GM21737 (cell line): Measurements from ENCODE around the gene OSBPL8.

ENCODE experiments used
- ATAC-seq: cut with Tn5 transposase; IDR thresholded peaks from one replicate; pipeline ENCODE4 v1.9.1; 2021; ENCODE audit warnings: mild to moderate bottlenecking, moderate library complexity; ENCODE audit not compliant: unreplicated experiment

Gene OSBPL8

GRCh38 chr12:76555797-76556196, 3.8 kb downstream of the OSBPL8 start:
- no peak for ATAC-seq

DNA sequence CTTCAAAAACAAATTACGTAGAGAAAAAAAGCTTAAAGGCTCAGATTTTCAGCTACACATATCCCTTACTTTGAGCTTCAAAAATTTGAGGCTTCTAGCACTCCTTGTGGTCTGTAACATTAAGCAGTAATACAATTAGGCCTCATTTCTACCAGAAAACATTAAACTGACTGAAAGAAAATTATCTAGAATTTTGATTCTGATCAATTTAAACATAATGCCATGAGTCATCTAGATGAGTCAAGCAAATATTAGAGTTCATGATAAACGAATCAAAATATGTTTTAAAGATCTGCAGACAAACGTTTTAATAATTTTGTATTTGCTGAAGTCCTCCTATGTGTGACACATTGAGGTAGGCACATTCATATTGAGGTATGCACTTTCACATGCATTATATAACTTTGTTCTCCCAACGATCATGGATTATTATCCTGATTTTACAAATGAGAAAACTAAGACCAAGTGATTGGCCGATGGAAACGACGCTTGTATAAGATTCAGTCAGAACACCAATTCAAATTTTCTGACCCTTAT, 4.3 kb downstream of the OSBPL8 start:
- ATAC-seq = no peak

DNA sequence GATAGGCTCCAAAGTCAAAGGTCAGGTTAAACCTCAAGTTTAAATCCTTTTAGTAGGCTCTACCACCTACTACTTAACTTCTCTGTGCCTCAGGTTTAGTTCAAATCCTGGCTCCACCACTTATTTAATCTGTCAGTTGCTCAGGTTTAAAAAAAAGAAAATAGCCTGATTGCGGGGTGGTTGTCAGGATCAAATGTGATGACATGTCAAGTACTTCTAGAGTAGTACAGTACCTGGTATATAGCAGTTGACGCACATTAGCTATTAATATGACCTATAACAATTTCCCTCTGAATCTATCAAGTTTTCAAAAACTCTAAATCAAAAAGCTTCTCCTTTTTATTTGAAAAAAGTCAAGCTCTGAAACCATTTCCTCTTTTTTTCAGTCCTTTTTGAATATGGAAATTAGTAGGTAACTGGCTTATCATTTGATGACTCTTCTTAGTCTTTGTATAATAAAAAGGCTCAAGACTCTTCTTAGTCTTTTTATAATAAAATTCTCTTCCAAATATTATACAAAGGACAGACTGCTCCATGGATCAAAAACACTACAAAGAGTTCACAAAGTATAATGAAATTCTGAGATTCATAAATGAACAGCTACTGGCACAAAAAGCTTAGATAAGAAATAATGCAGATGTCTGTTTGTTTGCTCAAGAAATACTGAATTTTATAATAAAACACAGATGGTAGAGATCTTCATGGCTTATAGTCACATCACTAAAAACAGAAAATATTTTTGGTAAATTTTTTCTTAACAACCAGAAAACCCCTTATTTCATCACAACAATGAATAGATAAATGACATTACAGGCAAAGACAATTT, 5.0 kb downstream of the OSBPL8 start:
- no peak for ATAC-seq

DNA sequence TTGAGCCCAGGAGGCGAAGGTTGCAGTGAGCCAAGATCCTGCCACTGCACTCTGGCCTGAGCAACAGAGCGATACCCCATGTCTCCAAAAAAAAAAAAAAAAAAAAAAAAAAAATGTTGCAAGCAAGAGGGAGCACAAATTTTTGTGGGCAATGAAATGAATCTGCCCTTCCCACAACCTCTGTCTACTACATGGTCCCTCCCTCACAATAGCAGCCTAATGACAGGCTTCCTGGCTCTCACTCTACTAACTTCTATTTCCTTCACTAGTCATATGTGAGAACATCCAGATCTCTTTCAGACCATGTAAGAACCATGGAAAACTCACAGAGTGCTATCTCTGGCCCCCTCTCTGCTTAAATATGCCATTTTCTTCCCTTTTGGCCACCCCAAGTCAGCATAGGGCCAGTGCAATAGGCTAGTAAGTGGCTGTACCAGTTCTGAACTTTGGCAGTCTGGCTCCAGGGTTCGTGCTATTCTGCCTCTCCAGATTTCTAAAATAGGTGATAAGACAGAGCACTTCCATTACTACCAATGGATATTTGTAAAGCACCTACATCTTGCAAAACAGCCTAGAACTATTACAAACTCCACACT, 7.1 kb downstream of the OSBPL8 start:
- no peak for ATAC-seq

GRCh38 chr12:76551482-76551888, 8.1 kb downstream of the OSBPL8 start:
- no peak for ATAC-seq

- no peak for ATAC-seq
Measured at GRCh38 chr12:76549131-76549530, 10.4 kb downstream of the OSBPL8 start.

DNA sequence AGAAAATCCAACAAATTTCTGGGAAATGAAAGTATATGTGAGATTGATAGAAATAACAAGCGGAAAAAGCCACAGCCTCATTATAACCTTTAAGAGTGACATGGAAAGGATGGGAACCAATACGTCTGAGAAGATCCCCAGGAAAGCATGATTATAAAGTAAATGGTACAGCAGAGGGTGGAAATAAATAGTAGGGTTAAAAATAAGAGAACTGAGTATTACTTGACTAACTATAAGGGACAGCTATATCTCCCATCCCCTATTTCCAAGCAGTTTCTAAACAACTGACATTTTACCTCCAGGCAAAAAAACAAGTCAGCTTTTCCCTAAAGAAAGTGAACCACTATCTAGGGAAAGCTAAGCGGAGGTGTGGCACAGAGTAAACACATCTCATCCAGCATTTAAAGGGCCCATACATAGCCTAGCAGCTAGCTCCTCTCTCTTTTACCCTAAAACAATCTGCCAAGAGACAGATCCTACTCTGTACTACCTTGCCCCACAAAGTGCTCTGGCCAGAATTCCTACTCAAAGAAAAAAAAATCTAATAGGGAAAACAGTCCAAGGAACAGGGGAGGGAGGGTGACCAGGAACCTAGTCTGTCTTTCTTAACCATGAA, 11.2 kb downstream of the OSBPL8 start:
- ATAC-seq = no peak

GRCh38 chr12:76547526-76547925, 12.0 kb downstream of the OSBPL8 start:
- no peak for ATAC-seq

DNA sequence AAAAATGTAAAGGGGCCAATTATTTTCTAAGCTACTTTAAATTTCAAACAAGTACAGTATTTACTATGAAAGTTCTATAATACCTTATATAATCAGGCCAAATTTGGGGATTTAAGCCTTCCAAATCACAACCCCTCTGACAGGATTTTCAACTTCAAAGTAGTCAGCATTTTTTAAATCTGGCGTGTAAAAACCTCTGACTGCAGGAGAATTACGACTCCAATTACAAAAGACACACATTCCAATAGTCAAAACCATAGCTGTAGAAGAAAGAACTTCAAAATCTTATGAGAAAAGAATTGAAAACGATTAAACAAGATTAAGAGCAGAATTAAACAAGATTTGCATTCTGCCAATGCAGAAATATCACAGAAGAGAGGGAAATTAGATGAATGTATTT, 12.7 kb downstream of the OSBPL8 start:
- ATAC-seq = no peak

DNA sequence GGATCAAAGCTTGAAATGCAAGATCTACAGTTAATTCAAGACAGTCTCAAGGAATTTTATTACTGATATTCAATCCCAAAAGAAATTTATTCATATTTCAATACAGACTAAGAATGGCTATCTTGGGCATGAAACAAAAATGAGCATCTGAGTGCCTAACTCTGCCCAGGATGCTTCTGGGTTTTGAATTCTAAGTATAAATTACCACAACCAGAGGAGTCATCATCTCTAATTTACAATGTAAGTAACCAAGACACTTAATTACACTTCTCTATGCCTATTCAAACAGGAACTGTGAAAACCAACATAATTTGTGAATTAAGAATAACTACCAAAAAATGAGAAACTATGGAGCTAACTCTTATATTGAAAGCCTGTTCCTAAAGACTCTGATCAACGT, 14.1 kb downstream of the OSBPL8 start:
- no peak for ATAC-seq

DNA sequence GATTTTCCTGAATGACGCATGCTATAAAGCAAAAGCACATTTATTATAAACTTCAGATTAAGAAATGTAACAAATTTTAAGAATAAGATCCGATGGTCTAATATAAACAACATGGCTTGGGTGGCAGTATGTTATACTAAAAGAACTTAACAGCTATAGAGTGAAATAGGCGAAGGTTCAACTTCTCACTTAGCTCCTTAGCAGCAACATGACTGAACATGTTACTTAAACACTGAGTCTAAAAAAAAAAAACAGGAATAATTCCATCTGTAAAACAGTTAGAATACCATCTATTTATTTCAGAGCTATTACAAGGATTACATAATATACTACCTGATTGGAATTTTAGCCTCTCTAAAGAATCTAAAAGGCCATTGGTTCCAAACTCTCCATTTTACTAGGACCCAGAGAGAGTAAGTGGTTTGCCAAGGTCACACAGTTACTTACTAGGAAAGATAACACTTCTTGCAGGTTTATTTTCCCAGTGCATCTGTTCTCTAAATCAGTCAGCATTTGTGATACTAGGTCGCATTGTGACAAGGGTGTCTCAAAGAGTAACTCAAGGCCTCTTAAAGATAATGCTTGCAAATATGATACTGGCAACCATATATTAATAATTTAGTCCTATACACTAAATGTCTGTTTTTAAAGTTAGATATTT, 14.8 kb downstream of the OSBPL8 start:
- ATAC-seq = no peak

DNA sequence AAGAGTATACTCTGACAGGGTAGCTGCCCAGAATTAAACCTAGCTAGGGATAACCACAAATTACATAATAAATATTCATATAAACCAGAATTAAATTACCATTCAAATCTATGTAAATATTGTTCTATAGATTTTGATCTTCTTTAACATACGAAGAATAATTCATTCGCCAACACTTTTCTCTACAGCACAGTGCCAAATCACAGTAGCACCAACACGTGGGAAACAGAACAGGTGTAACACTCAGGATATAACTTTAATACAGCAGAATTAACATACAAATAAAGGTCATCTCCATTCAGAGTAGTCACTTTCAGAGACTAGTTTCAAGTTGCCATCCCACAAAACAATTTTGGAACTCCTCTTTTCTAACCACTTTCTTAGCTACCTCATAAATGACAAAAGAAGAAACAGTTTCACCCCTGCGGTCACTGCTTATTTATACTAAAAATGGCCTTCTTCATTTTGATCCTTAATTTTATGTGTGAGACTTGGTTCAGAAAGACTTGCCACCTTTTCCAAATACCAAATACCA, 15.7 kb downstream of the OSBPL8 start:
- no peak for ATAC-seq

- no peak for ATAC-seq
Measured at GRCh38 chr12:76542908-76543307, 16.7 kb downstream of the OSBPL8 start.

DNA sequence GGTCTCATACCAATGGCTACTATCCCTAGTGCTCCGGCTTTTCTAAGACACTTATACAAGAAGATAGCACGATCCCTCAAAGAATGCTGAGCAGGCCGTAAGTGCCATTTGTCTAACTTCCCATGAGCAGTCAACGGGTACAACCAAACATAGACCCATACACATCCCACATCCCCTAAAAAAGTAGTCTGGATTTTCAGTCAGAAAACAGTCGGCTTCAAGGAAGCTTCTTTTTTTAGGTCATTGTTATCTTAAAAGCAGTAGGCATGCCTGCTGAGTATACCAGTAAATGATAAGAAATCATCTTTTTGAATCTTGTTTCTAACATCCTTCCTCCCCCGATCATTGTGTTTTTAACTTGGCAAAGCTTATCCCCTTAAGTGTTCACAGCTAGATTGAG, 19.8 kb downstream of the OSBPL8 start:
- no peak for ATAC-seq

DNA sequence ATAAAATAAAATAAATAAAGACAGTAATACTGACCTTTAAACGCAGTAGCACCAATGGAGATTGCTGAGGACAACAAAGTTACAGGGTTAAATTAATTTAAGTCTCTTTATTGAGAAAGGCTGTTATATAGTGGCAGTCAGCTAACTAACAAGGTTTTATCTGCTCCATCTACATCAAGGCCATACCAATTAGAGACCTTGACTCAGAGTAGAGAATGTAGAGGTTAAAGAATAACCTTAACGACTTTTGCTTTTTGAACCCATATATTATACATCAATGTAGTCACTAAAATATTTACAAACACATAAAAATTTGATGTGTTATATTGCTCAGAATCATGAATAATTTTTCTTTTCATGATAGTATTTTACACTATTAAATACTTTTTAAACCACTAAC, 21.6 kb downstream of the OSBPL8 start:
- ATAC-seq = no peak

GRCh38 chr12:76536546-76536945, 23.0 kb downstream of the OSBPL8 start:
- no peak for ATAC-seq

DNA sequence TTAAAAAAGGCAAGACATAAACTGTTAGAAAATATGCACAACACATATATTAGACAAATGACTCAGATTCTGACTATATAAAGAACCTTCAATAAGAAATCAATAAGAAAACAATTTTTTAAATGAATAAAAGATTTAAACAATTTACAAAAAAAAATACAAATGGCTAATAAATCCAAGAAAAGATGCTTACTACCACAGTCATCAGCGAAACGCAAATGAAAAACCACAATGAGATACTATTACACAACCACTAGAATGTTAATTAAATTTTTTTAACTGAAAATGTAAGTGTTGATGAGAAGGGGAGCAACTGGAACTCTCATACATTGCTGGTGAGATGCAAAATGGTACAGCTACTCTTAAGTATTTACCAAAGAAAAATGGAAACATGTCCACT, 24.4 kb downstream of the OSBPL8 start:
- no peak for ATAC-seq

DNA sequence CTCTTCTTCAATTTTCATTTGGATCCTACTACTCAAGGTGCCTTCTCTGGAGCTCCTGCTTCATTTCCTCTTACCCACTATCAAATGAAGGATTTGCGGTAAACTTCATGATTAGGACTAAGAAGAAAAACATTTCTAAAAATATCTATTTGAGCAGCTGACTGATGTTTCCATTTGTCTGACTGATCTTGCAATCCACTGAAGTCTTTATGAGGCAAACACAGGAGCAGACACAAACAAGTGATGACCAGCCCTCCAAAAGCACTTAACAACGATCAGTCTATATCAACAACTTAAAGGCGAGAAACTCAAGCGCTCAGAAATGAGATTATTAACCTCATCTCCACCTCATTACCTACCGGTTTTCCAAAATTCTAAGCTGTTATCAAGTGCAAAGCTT, 26.2 kb downstream of the OSBPL8 start:
- ATAC-seq = no peak

DNA sequence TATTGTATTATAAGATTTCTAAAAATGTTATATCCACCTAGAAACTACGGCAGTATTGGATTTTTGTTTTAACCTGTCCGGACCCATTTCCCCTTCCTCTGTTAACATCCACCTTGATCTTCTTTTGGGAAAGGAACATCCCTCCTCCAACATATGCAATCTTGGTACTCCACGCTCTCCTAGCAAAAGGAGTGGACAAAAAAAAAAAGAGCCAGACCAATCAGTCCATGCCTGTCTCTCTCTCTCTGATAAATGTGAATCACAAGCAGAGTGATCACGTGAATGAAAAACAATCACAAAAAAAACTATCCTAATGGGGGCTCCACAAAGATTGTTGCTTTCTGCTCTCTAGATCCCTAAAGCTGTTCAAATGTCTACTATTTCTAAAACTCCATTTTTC, 27.1 kb downstream of the OSBPL8 start:
- no peak for ATAC-seq

DNA sequence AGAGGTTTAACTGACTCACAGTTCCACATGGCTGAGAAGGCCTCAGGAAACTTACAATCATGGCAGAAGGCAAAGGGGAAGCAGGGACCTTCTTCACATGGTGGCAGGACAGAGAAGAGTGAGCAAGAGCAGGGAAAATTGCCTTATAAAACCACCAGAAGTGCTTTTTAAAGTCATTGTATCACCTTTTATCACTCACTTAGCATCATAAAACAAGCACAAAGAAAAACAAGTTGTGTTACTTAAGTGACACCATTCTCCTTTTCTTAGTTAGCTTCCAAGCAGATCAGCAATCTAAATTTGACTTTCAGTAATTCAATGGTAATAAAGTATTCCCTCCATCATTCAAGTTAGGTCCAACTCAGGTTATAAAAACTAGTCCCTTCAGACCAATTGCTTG, 28.5 kb downstream of the OSBPL8 start:
- no peak for ATAC-seq

DNA sequence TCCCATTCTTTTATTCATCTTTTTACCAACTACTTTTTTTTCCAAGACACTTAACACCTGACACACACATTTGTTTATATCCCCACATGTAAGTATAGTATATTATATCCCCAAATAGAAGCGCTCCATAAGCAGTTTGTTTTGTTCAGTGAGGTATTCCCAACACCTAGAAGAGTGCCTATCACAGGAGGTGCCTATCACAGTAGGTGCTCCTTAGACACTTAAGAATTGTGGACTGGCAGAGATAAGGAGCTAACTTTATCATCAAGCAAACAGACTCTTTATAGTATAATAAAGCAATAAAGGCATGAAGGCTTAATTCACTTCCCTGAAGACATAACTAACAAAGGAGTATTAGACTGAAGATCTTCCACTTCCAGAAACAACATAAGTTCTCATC, 29.1 kb downstream of the OSBPL8 start:
- no peak for ATAC-seq
